AML-193 (cell line): Measurements from ENCODE around the gene LRIG1.

Experiments
- DNase-seq, 2 experiments: peaks; one replicate each; lab custom pipeline; 2025; lab: John Stamatoyannopoulos, UW

Gene LRIG1

GRCh38 chr3:66506154-66506553, 5.3 kb upstream of the LRIG1 start:
- no peak for DNase-seq

DNA sequence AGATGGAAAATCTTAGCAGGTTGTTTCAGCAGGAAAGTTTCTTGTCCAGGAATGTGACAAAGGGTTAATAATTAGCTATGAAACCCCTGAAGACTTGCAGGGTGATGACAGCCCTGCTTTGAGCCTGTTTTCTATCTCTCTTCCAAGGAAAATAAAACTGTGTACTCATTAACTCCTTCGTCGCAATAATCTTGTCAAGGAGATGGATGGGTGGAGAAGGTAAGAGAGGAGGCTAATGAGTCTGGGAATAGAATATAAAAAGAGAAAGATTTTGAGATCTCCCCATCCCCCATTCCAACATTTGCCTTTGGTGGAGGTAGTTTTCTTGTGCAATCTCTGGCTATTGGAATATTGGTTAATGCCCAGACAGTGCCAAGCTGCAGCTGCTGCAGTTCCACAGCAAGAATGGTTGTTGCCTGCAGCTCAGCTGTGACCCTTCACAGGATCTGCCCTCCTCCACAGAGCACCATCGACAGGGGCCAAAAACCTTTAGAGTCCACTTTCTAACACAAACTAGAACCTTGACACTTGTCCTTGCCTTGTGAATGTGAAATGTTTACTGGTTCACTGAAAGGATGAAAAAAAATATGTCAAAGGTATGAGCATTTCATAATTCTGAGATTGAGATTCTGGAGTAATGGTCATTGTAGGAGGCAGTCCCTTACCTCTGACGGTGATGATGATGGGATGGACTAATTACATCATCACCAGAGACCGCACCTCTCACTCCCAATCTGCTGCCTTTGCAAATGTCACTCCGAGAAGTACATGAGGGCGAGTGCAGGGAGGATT, 4.2 kb upstream of the LRIG1 start:
- no peak for DNase-seq

DNA sequence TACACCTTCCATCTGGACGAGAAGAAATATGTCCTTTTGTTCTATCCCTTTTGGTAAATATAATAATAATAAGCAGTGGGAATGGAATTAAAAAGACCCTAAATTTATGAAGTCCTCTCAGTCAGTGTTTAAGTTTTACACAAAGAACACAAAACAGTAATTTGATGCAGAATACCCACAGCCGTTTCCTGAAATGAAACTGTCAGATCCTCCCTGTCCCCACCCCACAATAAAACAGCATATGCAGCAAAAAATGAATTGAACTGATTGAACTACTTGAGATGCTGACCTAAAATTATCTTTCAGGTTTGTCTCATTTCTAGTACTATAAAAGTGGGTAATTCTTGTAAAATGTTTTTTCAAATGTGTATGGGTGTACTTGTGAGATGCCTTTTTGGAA, 2.2 kb upstream of the LRIG1 start:
- no peak for DNase-seq

- no peak for DNase-seq
Observed at GRCh38 chr3:66502245-66502874, 1.5 kb upstream of the LRIG1 start.

DNA sequence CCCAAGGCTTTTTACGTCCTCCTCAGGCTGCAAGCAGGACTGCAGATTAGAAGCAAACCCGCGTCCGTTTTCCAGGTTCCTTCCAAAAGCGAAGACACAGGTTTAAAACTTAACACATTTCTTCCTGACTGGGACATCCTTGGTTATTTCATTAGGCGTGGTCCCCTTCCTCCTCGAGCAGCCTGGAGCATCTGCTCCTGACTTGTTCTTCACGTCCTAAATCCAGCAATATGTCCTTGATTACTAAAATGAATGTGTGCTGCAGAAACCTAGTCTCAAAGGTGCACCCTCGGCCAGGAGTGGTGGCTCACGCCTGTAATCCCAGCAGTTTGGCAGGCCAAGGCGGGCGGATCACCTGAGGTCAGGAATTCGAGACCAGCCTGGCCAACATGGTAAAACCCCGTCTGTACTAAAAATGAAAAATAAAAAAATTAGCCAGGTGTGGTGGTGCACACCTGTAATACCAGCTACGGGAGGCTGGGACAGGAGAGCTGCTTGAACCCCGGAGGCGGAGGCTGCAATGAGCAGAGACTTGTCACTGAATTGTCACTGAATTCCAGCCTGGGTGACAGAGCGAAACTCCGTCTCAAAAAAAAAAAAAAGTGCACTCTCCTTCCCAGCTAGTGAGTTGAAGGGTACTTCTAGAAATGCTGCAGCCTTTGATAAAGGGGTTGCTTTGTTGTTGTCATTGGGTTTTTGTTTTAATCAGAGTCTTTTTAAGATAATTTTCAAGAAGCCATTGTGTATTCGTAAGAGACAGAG, 842 bp upstream of the LRIG1 start:
- DNase-seq, result no peak

DNA sequence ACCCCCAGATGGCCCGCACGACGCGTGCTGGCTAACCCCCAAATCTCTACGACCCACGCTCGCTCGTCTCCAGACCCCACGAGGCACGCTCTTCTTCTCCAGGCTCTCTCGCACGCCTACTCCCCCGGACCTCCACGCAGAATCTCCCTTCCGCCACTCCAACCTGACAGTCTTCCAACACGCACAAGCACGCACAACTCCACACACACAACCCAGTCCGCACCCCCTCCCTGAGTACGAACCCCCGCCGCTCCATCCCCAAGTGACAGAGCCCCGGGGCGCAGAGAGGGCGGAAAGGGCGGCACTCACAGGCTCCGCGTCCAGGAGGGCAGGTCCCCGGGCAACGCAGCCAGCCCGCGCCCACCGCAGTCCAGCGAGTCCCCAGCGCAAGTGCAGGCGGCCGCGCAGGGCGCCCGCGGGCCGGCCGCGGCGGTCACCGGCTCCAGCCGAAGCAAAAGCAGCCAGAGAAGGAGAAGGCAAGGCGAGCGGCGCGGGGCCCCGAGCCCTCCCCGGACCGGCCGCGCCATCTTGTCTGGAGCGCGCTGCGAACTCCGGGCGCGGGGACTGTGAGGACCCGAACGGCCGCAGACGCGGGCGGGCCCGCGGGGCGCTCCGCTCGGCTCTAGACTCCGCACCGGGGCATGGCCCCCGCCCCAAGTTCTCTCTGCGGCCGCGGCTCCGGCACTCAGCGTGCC, 794 bp downstream of the LRIG1 start:
- DNase-seq, result no peak

DNA sequence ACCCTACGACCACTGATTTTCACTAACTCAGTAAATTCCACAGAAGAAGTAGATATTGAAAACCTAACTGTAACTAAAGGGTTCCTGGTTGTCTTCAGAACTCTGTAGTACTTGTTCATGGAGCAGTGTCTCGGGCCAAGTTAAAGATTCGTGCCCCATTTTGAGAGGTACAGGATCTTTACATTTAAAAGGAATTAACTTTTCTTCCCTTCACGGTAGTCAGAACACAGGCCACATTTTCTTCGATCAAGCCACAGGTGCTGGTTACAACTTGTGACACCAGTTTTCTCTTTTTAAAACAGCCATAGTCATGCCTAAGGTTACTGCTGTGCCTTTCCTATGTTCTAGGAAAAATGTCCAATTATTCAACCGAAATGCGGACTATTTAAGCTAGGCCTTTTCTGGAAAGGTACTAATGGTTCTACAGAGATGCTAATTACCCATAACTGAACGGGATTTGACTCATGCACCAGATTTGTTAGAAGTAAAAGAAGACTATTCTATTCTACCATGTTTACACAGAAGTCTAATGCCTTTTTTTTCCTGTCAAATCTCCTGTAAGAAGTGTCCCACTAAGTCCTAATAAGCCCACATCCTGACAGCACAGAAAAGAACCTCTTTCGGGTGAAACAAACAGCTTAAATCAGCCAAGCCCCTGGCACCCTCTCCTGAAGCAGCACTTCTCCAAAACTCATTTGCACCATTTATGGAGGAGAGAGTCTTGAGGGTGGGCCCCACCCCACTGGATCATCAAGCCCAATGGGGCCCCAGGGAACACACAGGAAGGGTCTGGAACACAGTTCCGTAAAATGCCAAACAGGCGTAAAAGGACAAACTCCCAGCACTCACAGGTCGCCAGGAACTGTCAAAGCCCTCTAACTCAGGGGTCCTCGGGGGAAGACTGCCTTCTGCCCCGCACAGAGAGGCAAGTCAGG, 1.9 kb downstream of the LRIG1 start:
- DNase-seq, result no peak

GRCh38 chr3:66497985-66498671, 2.7 kb downstream of the LRIG1 start:
- DNase-seq, result no peak

DNA sequence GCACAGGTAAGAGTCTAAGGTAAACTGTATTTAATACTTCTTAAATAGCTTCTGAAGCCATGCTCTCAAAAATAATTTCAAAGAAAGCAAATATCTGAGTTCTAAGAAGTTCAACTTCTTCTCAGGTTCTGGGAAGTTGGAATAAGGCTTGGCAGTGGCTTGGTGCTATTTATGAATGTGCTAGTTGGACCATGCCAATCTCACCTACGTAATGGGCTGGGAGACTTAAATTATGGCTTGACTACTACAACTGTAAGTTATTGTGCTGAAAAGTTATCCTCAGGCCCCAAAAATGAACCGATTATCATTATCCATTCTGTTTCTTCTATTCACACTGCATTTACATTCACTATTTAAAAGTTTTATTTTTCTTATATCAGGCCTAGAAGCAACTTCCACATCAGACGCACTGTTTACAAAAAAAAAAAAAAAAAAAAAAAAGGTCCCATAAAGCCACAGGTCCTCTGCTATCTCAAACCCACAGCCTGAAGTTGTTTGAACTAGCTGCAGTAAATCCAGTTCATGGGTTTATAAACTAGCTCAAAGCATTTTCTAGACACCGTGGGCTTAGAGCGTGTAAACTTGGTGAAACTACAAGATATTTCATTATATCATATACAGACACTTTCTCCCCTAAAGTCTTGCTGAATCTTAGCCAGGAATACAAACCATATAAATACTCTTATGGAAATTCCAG, 3.4 kb downstream of the LRIG1 start:
- DNase-seq, result no peak

GRCh38 chr3:66496746-66497145, 4.1 kb downstream of the LRIG1 start:
- no peak for DNase-seq

DNA sequence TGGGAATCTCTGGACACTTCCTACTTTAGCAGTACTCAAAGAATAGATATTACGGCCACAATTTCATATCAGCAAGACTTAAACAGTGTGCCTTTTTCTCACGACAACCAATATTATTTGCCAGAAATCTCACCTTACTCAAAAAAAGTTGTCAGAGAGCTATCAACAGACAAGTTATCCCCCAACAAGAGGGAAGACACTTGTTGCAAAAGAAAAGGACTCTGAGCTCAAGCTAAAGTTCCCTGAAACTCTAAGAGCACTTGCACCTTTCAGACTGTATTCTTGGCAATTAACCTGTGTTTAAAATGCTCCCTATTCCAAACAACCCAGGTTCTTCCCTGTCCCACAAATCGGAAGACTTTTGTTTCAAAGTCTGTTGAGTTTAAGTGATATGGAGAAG, 4.5 kb downstream of the LRIG1 start:
- no peak for DNase-seq

- no peak for DNase-seq
Observed at GRCh38 chr3:66495668-66496045, 5.2 kb downstream of the LRIG1 start.

DNA sequence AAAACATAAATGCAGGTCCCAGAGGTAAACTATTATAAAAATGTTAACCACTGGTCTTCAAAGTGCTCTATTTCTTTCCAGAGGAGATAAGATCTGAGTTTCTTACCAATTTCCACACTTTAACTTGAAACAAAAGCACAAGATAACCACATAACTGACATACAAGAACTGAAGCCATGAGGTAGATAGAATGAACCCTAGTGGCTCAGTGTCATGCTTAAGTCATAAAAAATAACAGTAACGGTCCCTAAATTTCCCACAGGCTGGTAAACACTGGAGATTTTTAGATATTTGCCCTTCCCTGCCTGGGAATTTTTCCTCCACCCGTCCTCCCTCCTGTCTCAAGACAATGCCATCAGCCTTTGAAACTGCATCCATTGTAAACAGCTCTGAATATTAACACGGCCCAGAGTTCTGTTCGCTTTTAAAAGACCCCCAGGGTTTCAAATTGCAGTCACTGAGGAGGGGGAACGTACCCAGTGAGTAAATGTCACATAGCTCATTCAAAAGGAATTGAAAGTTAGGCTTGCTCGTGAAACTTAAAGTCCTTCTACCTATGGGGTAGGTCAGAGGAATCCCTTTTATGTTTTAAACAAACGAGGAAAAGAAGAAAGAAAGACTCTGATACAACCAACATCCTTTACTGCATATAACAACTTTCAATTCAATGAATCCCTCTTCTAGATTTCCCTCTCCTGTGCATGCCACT, 5.7 kb downstream of the LRIG1 start:
- no peak for DNase-seq

DNA sequence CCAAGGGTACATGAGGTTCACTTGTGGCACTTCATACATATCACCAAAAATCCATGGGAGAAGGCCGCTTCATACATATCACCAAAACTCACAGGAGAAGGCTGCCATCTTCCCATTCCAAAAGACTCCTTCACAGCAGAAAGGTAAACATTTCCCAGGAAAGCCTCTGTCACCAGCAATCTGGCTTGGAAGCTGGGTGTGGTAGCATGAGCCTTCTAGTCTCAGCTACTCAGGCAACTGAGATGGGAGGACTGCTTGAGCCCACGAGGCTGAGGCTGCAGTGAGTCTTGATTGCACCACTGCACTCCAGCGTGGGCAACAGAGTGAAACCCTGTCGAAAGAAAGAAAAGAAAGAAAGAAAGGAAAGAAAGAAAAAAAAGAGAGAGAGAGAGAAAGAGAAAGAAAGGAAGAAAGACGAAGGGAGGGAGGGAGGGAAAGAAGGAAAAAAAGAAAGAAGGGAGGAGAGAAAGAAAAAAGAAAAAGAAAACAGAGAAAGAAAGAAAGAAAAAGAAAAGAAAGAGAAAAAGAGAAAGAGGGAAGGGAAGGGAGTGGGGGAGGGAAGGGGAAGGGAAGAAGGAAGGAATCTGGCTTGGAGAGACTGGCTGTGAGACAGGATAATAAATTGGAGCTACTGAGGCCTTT, 7.2 kb downstream of the LRIG1 start:
- DNase-seq, result no peak

GRCh38 chr3:66492672-66493071, 8.2 kb downstream of the LRIG1 start:
- no peak for DNase-seq

- DNase-seq, result no peak
Observed at GRCh38 chr3:66492071-66492470, 8.8 kb downstream of the LRIG1 start.

DNA sequence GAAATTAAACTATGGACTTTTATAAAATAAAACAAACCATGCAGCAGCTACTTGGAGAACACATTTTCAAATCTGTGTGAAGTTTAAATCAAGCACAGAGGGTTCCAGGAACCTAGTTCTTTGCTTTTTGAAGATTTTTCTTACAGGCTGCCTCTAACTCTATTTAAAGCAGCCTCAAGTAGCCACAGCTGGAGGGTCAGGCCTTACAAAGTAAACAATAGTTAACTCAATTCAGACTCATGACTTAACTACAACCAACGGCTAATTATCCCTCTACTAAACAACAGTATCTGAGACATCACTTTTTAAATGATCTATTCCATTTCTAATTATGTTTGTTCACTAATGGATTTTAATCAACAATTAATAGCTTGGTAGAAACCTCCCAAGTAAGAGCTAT, 9.8 kb downstream of the LRIG1 start:
- DNase-seq, result no peak

DNA sequence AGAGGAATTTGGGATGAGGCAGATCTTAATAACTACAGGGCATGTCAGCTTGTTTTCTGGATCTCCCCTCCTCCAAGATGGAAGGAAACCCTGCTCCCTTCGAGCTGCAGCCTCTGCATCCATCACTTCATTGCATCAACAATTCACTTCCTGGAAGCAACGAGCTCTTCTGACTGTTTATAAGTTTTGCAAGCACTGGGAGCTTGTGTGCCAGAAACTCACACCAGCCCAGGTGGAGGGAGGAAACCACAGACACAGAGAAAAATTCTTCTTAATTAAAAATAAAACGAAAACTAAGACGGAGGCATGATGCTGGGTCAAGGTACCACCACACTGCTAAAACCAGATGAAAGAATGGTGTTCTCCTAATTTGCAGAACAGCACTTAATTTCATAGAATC, 10.6 kb downstream of the LRIG1 start:
- peak; percentile 21 to 31 for DNase-seq

GRCh38 chr3:66489581-66489980, 11.2 kb downstream of the LRIG1 start:
- DNase-seq, result no peak
